Progenitor cell of endocrine pancreas (in vitro differentiated cells): Measurements from ENCODE around the gene LSAMP. TPM values are rescaled to one million over a fixed set of nuclear protein-coding genes. Genes with fewer than 3 reads are reported as not detected.

Experiments
- DNase-seq: peaks from one replicate; pipeline ENCODE4 v3.0.0; 2021; ENCODE audit warnings: low spot score; ENCODE audit not compliant: unreplicated experiment
- H3K27ac Mint-ChIP-seq: 2 replicates; pipeline ENCODE4 v1.8.0; 2021; ENCODE audit warnings: mild to moderate bottlenecking, moderate library complexity, mixed read lengths
- H3K27me3 Mint-ChIP-seq: 2 replicates; pipeline ENCODE4 v1.8.0; 2021; ENCODE audit warnings: mixed read lengths
- H3K36me3 Mint-ChIP-seq: 2 replicates; pipeline ENCODE4 v1.8.0; 2022; ENCODE audit warnings: mixed read lengths; ENCODE audit not compliant: insufficient read depth
- H3K4me1 Mint-ChIP-seq: 2 replicates; pipeline ENCODE4 v1.8.0; 2021; ENCODE audit warnings: low read depth, mixed read lengths
- H3K4me3 Mint-ChIP-seq: 2 replicates; pipeline ENCODE4 v1.8.0; 2021; ENCODE audit warnings: low read depth, mild to moderate bottlenecking, moderate library complexity, mixed read lengths
- H3K9me3 Mint-ChIP-seq: 2 replicates; pipeline ENCODE4 v1.8.0; 2021; ENCODE audit warnings: low read depth, mixed read lengths
- CTCF ChIP-seq: fragments of 200-600 bp; sonication (generic); IDR thresholded peaks from one replicate; pipeline ENCODE4 v1.5.0; 2021; ENCODE audit warnings: antibody characterized with exemption, mild to moderate bottlenecking; ENCODE audit not compliant: unreplicated experiment
- total RNA-seq: library from RNA; stranded (reverse); gene quantifications from 2 replicates; pipeline ENCODE4 v1.2.1, GENCODE V29; 2021

Gene LSAMP
- total RNA-seq, 1 donor from 2014 or later, result 20.7 TPM

GRCh38 chr3:116045314-116045713, 400.0 kb downstream of the LSAMP start:
- TF ChIP-seq CTCF, result no peak
- Mint-ChIP-seq H3K4me3 (no peak overlapping the region), H3K36me3 (no peaks in the 10 kb centered on the region), H3K27me3 (no peaks in the 10 kb centered on the region), H3K9me3 (no peaks in the 10 kb centered on the region), H3K4me1 (no peaks in the 10 kb centered on the region), H3K27ac (no peak overlapping the region)
- no peak for DNase-seq

GRCh38 chr3:116040152-116040551, 405.1 kb downstream of the LSAMP start:
- Mint-ChIP-seq H3K9me3 (no peaks in the 10 kb centered on the region), H3K36me3 (no peaks in the 10 kb centered on the region), H3K4me3 (no peak overlapping the region), H3K27me3 (no peaks in the 10 kb centered on the region), H3K4me1 (no peaks in the 10 kb centered on the region), H3K27ac (no peak overlapping the region)
- DNase-seq, result no peak
- TF ChIP-seq CTCF, result no peak

- no peak overlapping the region for H3K4me3 Mint-ChIP-seq
- no peak for DNase-seq
- no peak overlapping the region for H3K27ac Mint-ChIP-seq
- H3K4me1 Mint-ChIP-seq, result no peaks in the 10 kb centered on the region
- no peak for TF ChIP-seq CTCF
- H3K27me3 Mint-ChIP-seq, result no peaks in the 10 kb centered on the region
- H3K36me3 Mint-ChIP-seq, result no peaks in the 10 kb centered on the region
- no peaks in the 10 kb centered on the region for H3K9me3 Mint-ChIP-seq
These were observed 405.7 kb downstream of the LSAMP start for GRCh38 chr3:116039651-116039985.

- Mint-ChIP-seq H3K4me3 (no peak overlapping the region), H3K36me3 (no peaks in the 10 kb centered on the region), H3K27ac (no peak overlapping the region), H3K9me3 (no peaks in the 10 kb centered on the region), H3K4me1 (no peaks in the 10 kb centered on the region), H3K27me3 (no peaks in the 10 kb centered on the region)
- no peak for DNase-seq
- TF ChIP-seq CTCF, result no peak
These were observed 406.2 kb downstream of the LSAMP start for GRCh38 chr3:116038968-116039650.

GRCh38 chr3:116037954-116038911, 407.1 kb downstream of the LSAMP start:
- TF ChIP-seq CTCF, result no peak
- no peaks in the 10 kb centered on the region for H3K27me3 Mint-ChIP-seq
- no peak overlapping the region for H3K27ac Mint-ChIP-seq
- H3K36me3 Mint-ChIP-seq, result no peaks in the 10 kb centered on the region
- no peak for DNase-seq
- H3K4me1 Mint-ChIP-seq, result no peaks in the 10 kb centered on the region
- H3K4me3 Mint-ChIP-seq, result no peak overlapping the region
- no peaks in the 10 kb centered on the region for H3K9me3 Mint-ChIP-seq
